ENCODE measurements around the gene VANGL2.
A peak's percentile ranks its signal among the peaks of the same experiment; 100 is the strongest.

VANGL2 gene

DNA sequence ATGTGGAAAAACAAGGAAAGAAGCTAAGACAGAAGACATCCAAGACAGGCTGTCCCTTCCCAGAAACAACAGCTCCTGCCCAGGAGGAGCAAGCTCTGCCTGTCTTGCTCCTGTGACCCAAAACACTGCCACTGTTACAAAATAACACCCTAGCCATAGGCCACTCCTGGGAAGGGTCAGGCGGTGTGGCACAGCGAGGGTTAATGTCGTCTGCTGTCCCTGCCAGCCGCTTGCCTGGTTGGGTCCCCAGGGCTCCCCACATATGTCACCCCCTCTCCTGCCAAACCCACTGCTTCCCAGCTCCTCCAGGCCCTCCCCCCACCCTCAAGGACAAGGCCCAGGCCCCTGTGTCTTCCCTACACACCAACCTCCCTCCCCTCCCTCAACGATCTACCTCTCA lies 37.4 kb upstream of the VANGL2 start:
- Histone ChIP-seq H3K23ac (ENCODE audit: low read depth, low read length, poor library complexity) (no peak overlapping the region), H2AFZ (ENCODE audit: low read length) (peak overlapping the region; percentile 52), H3K18ac (ENCODE audit: low read length) (peak overlapping the region; percentile 92), H3K4me2 (ENCODE audit: insufficient read depth, low read length, poor library complexity, severe bottlenecking) (no peak overlapping the region), H2BK15ac (ENCODE audit: low read length) (peak overlapping the region; percentile 95), H4K91ac (ENCODE audit: low read depth, low read length, poor library complexity) (peak overlapping the region; percentile 56), H2AK5ac (ENCODE audit: low read depth, low read length) (peak overlapping the region; percentile 66), H2BK5ac (ENCODE audit: low read length) (peak overlapping the region; percentile 69), H3K4me3 (ENCODE audit: low read length in 2 of 2) (no peak overlapping the region), H2BK12ac (ENCODE audit: low read length) (peak overlapping the region; percentile 52), H3K9me3 (replicated peaks in 1 of 2; ENCODE audit: control insufficient read depth in 2 of 2, insufficient read depth in 1 of 2, low read depth in 1 of 2, low read length in 2 of 2) (no peaks in the 10 kb centered on the region), H3K14ac (ENCODE audit: low read length) (peak overlapping the region; percentile 77), H3K9ac (ENCODE audit: low read depth, low read length, poor library complexity) (no peak overlapping the region), H4K8ac (ENCODE audit: low read depth, low read length) (no peak overlapping the region), H3K4me1 (ENCODE audit: control insufficient read depth in 2 of 2, insufficient read depth in 1 of 2, low read depth in 1 of 2, low read length in 2 of 2) (peaks cover 13 to 18% of the 10 kb centered on the region in 2 donors), H3K4ac (ENCODE audit: low read length) (no peak overlapping the region), H3K79me1 (ENCODE audit: low read depth, low read length) (no peaks in the 10 kb centered on the region), H2BK120ac (ENCODE audit: low read depth, low read length) (no peak overlapping the region), H3K27me3 (ENCODE audit: control insufficient read depth in 3 of 3, insufficient read depth in 3 of 3, low read depth in 1 of 3, low read length in 3 of 3) (no peaks in the 10 kb centered on the region), H3K27ac (replicated peaks; ENCODE audit: low read length) (peak overlapping the region; percentile 74), H3K36me3 (replicated peaks in 1 of 2; ENCODE audit: control insufficient read depth in 2 of 2, insufficient read depth in 2 of 2, low read length in 2 of 2) (peaks cover 17 to 34% of the 10 kb centered on the region in 2 donors)
- no peak for DNase-seq (ENCODE audit: low spot score)
- no CpG with 5 or more reads among the region's 5 CpGs for WGBS, 2 donors (ENCODE audit: extremely low coverage in 2 of 2, insufficient read length in 2 of 2, insufficient replicate concordance in 1 of 2)

DNA sequence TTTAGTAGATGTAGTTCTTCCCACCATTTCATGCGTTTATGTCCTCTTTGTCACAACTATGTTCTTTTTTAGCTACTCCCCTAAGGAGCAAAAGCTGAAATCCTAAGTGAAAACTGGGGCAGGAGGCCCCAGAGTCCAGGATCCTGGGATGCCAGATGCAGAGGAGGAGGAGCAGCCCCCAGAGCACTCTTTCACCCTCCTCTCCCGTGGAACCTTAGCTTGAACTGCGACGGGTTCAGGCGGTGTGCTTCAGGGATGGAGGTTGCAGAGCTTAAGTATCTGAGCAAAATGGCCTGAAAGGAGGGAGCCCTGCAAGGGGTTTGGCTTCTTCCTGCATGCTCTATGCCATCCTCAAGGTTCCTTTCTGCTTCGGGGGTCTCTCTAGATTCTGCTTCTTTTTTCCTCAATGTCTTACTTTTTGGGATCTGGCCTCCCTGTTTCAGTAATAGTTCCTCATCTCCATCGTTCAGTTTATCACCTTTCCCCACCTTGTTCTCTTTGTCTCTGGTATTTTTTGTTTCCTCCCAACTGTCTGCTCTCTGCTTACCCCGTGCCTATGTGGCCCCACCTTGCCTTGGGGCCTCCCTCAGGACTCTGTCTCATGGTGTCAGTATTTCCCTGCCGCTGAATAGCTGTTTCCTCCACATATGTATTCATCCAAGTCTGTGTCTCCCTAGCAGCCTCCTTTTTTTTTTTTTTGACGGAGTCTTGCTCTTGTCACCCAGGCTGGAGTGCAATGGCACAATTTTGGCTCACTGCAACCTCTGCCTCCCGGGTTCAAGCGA lies 36.2 kb upstream of the VANGL2 start:
- no peak overlapping the region for H3K4me2 ChIP-seq (ENCODE audit: insufficient read depth, low read length, poor library complexity, severe bottlenecking)
- H3K27ac ChIP-seq (replicated peaks; ENCODE audit: low read length): no peak overlapping the region
- H3K9ac ChIP-seq (ENCODE audit: low read depth, low read length, poor library complexity): no peak overlapping the region
- H2AFZ ChIP-seq (ENCODE audit: low read length): no peak overlapping the region
- H2AK5ac ChIP-seq (ENCODE audit: low read depth, low read length): no peak overlapping the region
- no peak overlapping the region for H2BK12ac ChIP-seq (ENCODE audit: low read length)
- no peak overlapping the region for H2BK15ac ChIP-seq (ENCODE audit: low read length)
- H3K4me3 ChIP-seq (ENCODE audit: low read length in 2 of 2): no peak overlapping the region
- peaks cover 15 to 18% of the 10 kb centered on the region in 2 donors for H3K4me1 ChIP-seq (ENCODE audit: control insufficient read depth in 2 of 2, insufficient read depth in 1 of 2, low read depth in 1 of 2, low read length in 2 of 2)
- WGBS, 2 donors (ENCODE audit: extremely low coverage in 2 of 2, insufficient read length in 2 of 2, insufficient replicate concordance in 1 of 2): no CpG with 5 or more reads among the region's 12 CpGs
- no peak for DNase-seq (ENCODE audit: low spot score)
- no peak overlapping the region for H2BK5ac ChIP-seq (ENCODE audit: low read length)
- peaks cover 13 to 24% of the 10 kb centered on the region in 2 donors for H3K36me3 ChIP-seq (replicated peaks in 1 of 2; ENCODE audit: control insufficient read depth in 2 of 2, insufficient read depth in 2 of 2, low read length in 2 of 2)
- H4K8ac ChIP-seq (ENCODE audit: low read depth, low read length): no peak overlapping the region
- no peaks in the 10 kb centered on the region for H3K27me3 ChIP-seq (ENCODE audit: control insufficient read depth in 3 of 3, insufficient read depth in 3 of 3, low read depth in 1 of 3, low read length in 3 of 3)
- no peaks in the 10 kb centered on the region for H3K9me3 ChIP-seq (replicated peaks in 1 of 2; ENCODE audit: control insufficient read depth in 2 of 2, insufficient read depth in 1 of 2, low read depth in 1 of 2, low read length in 2 of 2)
- no peak overlapping the region for H3K4ac ChIP-seq (ENCODE audit: low read length)
- H3K79me1 ChIP-seq (ENCODE audit: low read depth, low read length): no peaks in the 10 kb centered on the region
- H4K91ac ChIP-seq (ENCODE audit: low read depth, low read length, poor library complexity): no peak overlapping the region
- no peak overlapping the region for H3K14ac ChIP-seq (ENCODE audit: low read length)
- no peak overlapping the region for H3K23ac ChIP-seq (ENCODE audit: low read depth, low read length, poor library complexity)
- no peak overlapping the region for H2BK120ac ChIP-seq (ENCODE audit: low read depth, low read length)
- H3K18ac ChIP-seq (ENCODE audit: low read length): no peak overlapping the region

- Histone ChIP-seq H3K27ac (replicated peaks; ENCODE audit: low read length) (no peak overlapping the region), H3K23ac (ENCODE audit: low read depth, low read length, poor library complexity) (no peak overlapping the region), H3K4me3 (ENCODE audit: low read length in 2 of 2) (no peak overlapping the region), H4K8ac (ENCODE audit: low read depth, low read length) (no peak overlapping the region), H3K36me3 (replicated peaks in 1 of 2; ENCODE audit: control insufficient read depth in 2 of 2, insufficient read depth in 2 of 2, low read length in 2 of 2) (peaks cover 8 to 12% of the 10 kb centered on the region in 2 donors), H2BK5ac (ENCODE audit: low read length) (no peak overlapping the region), H2BK120ac (ENCODE audit: low read depth, low read length) (no peak overlapping the region), H3K4me1 (ENCODE audit: control insufficient read depth in 2 of 2, insufficient read depth in 1 of 2, low read depth in 1 of 2, low read length in 2 of 2) (peaks cover 15 to 18% of the 10 kb centered on the region in 2 donors), H2AK5ac (ENCODE audit: low read depth, low read length) (peak overlapping the region; percentile 51), H3K27me3 (ENCODE audit: control insufficient read depth in 3 of 3, insufficient read depth in 3 of 3, low read depth in 1 of 3, low read length in 3 of 3) (no peaks in the 10 kb centered on the region), H2BK15ac (ENCODE audit: low read length) (peak overlapping the region; percentile 62), H3K9ac (ENCODE audit: low read depth, low read length, poor library complexity) (no peak overlapping the region), H2BK12ac (ENCODE audit: low read length) (no peak overlapping the region), H3K4me2 (ENCODE audit: insufficient read depth, low read length, poor library complexity, severe bottlenecking) (no peak overlapping the region), H3K18ac (ENCODE audit: low read length) (no peak overlapping the region), H3K4ac (ENCODE audit: low read length) (no peak overlapping the region), H4K91ac (ENCODE audit: low read depth, low read length, poor library complexity) (no peak overlapping the region), H3K9me3 (replicated peaks in 1 of 2; ENCODE audit: control insufficient read depth in 2 of 2, insufficient read depth in 1 of 2, low read depth in 1 of 2, low read length in 2 of 2) (no peaks in the 10 kb centered on the region), H3K14ac (ENCODE audit: low read length) (no peak overlapping the region), H3K79me1 (ENCODE audit: low read depth, low read length) (no peaks in the 10 kb centered on the region), H2AFZ (ENCODE audit: low read length) (no peak overlapping the region)
- WGBS, 2 donors (ENCODE audit: extremely low coverage in 2 of 2, insufficient read length in 2 of 2, insufficient replicate concordance in 1 of 2): no CpG with 5 or more reads among the region's 1 CpG
- no peak for DNase-seq (ENCODE audit: low spot score)
Measured at GRCh38 chr1:160365325-160365724, 35.0 kb upstream of the VANGL2 start.

DNA sequence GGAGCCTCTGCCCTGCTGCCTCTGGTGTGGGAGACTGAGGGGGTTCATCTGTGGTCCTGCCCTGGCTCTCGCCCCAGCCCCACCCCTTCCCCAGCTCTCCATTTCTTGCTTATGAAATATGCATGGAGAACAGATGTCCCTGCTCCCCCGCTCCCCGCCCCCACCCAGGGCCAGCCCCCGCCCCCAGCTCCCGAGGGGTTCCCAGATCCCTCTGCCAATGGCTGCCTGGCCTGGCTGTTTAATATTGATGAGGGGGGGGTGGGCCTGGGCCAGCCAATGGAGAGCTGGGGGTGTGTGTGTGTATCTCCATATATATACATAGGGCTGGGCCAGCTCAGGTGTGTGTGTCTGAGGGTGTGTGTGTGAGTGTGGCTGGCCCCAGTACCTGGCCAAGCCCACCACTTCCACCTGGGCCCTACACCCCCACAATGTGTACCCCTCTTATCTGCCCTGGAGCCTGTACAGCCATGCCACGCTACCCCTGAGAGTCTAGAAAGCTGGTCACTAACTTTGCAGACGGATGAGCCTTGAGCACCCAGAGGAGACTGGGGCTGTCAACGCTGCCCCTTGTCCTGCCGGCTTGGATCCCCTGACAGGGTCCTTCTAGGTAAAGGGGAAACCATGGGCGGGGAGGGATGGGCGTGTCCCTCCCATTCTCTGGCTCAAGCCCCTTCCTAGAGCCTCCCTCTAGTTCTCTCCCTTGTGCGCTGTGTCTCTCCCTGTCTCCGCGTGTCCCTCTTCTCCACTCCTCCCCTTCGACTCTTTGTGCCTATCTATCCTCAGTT lies 33.4 kb upstream of the VANGL2 start, which contains the start of gene NHLH1:
Gene NHLH1 (plus strand): TSS at position 341 of the 785 bp plus-strand sequence. CDS start 3,661 bp downstream, outside the sequence.
- Histone ChIP-seq H3K27me3 (ENCODE audit: control insufficient read depth in 3 of 3, insufficient read depth in 3 of 3, low read depth in 1 of 3, low read length in 3 of 3) (no peaks in the 10 kb centered on the region), H3K9ac (ENCODE audit: low read depth, low read length, poor library complexity) (peak within 1 kb of the TSS; percentile 60), H4K91ac (ENCODE audit: low read depth, low read length, poor library complexity) (no peak within 1 kb of the TSS), H2AK5ac (ENCODE audit: low read depth, low read length) (peak within 1 kb of the TSS; percentile 97), H3K4me2 (ENCODE audit: insufficient read depth, low read length, poor library complexity, severe bottlenecking) (no peak within 1 kb of the TSS), H3K4ac (ENCODE audit: low read length) (no peak within 1 kb of the TSS), H3K9me3 (replicated peaks in 1 of 2; ENCODE audit: control insufficient read depth in 2 of 2, insufficient read depth in 1 of 2, low read depth in 1 of 2, low read length in 2 of 2) (no peaks in the 10 kb centered on the region), H3K23ac (ENCODE audit: low read depth, low read length, poor library complexity) (peak within 1 kb of the TSS; percentile 65), H2BK12ac (ENCODE audit: low read length) (no peak within 1 kb of the TSS), H3K14ac (ENCODE audit: low read length) (peak within 1 kb of the TSS; percentile 82), H2BK5ac (ENCODE audit: low read length) (no peak within 1 kb of the TSS), H3K4me1 (ENCODE audit: control insufficient read depth in 2 of 2, insufficient read depth in 1 of 2, low read depth in 1 of 2, low read length in 2 of 2) (peaks cover 15 to 17% of the 10 kb centered on the region in 2 donors), H2BK15ac (ENCODE audit: low read length) (peak within 1 kb of the TSS; percentile 58), H3K4me3 (ENCODE audit: low read length in 2 of 2) (no peak within 1 kb of the TSS), H3K79me1 (ENCODE audit: low read depth, low read length) (no peaks in the 10 kb centered on the region), H3K18ac (ENCODE audit: low read length) (peak within 1 kb of the TSS; percentile 85), H2AFZ (ENCODE audit: low read length) (no peak within 1 kb of the TSS), H4K8ac (ENCODE audit: low read depth, low read length) (no peak within 1 kb of the TSS), H3K27ac (replicated peaks; ENCODE audit: low read length) (no peak within 1 kb of the TSS), H3K36me3 (replicated peaks in 1 of 2; ENCODE audit: control insufficient read depth in 2 of 2, insufficient read depth in 2 of 2, low read length in 2 of 2) (peaks cover 0 to 1% of the 10 kb centered on the region in 2 donors), H2BK120ac (ENCODE audit: low read depth, low read length) (no peak within 1 kb of the TSS)
- no peak for DNase-seq (ENCODE audit: low spot score)
- no CpG with 5 or more reads among the region's 15 CpGs for WGBS, 2 donors (ENCODE audit: extremely low coverage in 2 of 2, insufficient read length in 2 of 2, insufficient replicate concordance in 1 of 2)
